GM10847 (cell line): ENCODE results near the gene KCNIP1.

Source experiments
- POLR2A ChIP-seq: IDR thresholded peaks from 2 replicates; pipeline ENCODE4 v1.6.1; 2011; ENCODE audit not compliant: insufficient read length; ENCODE audit errors: extremely low read depth

The KCNIP1 gene

DNA sequence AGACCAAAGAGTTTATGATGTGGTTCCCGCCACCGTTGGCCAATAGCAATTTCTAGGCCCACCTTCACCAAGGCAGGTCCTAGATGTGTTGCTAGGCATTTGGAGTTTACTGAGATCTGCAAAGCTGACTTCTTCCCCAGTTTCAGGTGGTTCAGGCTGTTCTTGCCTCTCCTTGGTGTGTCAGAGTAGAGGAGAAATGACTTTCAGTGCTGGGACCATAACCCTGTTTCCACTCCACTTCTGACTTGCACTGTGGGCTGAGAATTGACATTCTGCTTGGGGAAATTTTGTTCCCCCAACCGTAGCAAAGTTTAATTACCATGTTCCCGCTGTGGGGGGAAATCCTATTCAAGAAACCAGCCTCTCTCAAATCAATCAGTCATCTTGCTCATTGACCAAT lies 151.7 kb downstream of the KCNIP1 start:
- no peak for TF ChIP-seq POLR2A

DNA sequence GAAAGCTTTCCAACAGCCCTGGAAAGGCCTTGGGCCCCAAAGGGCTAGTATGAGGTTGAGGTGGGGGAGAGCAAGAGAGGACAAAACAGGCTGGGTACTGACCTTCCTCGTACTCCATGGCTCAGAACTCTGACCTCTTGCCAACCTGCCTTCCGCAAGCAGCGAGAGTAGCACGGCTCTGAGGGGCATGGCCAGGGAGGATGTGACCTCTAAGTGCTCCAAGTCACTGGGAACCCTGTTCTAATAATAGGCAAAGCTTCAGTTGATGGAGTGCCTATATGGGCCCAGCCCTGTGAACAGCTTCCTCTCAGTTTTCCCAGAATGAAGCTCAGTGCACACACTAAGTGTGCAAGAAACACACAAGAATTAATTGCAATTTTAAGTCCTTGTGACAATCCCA lies 152.1 kb downstream of the KCNIP1 start:
- no peak for TF ChIP-seq POLR2A

DNA sequence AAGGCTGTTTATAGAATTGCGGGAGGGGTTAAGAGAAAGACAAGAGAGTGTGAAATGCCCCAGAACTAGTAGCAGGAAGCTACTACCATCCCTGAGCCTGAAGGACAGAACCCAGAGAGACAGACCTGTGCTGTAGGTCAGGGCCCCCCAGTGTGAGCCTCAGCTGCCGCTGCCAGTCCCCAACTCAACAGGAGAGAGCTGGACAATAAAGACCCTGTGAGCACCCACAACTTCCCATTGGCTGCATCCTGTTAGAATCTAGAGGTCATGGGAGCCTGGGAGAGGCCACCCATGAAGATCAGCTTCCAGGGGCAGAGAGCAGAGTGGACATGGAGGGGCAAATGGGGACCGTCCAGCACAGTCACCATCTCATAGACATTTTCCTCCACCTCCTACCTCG lies 152.5 kb downstream of the KCNIP1 start:
- TF ChIP-seq POLR2A = no peak

DNA sequence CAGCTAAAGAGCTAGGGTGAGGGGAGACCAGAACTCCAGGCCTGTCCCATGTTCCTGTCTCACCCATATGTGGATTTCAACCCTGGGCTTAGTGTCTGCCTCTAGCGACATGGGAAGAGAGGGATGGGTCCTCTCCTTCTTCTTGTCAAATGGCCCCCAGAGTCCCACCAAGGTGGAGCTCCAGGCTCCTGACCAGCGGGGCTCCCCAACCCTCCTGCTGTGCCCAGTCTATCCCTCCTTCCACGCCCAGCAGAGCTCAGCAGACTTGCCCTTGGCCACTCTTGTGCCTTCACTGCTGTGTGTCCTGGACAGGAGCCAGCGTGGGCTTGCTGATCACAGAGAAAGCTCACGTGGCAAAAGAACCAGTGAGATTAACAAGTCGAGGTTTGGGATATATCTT lies 156.7 kb downstream of the KCNIP1 start:
- no peak for TF ChIP-seq POLR2A

DNA sequence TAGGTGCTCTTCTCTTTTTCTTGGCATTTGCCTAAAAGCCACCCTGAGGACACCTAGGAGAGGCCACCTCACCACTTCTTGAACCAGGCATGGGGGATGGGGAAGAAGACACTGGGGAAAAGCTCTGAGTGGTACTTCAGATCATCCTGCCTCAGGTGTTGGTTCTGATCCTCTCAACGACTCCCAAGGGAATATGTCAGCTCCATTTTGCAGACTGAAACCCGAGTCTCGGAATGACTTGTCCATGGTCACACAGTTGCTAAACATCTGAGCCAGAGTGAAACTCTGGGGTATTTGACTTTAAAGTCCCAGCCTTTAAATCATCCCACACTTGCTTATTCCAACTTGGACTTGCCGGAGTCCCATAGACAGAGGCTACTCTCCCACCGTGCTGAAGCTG lies 159.1 kb downstream of the KCNIP1 start:
- no peak for TF ChIP-seq POLR2A

DNA sequence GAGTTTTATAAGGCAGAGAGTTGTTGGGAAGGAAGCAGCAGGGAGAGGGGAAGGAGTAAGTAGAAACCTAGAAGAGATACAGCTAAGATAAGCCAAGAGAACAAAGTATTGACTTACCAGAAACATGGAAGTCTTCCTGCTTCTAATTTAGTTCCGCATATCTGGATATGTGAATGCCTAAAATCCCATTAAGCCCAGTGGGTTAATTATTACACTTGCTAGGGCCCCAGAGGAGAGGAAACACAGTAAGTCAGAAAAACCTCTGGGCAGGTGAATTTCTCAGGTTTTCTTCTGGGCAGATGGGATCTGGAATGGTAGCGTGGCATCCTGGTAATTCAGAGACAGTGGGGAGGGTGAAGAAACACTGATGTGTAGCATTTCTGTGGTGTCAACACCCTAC lies 175.0 kb downstream of the KCNIP1 start:
- no peak for TF ChIP-seq POLR2A

DNA sequence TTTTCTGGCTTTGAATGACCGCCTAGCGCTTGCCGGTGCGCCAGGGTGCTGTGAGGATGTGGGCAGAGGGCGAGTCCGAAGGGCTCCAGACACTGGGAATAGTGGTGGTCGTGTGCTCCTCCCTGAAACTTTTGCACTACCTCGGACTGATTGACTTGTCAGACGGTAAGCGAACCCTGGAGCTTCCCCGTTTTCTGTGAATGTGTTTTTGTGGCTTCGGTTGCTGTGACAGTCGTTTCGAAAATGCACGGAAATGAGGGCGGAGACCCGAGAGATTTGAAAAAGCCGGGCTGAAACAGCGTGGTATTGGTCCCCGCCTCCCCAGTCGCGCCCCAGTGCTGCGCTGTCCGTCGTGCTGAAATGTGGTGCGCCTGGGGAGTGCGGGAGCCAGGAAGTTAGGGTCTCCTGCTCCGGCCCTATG lies 177.2 kb downstream of the KCNIP1 start:
- no peak for TF ChIP-seq POLR2A

DNA sequence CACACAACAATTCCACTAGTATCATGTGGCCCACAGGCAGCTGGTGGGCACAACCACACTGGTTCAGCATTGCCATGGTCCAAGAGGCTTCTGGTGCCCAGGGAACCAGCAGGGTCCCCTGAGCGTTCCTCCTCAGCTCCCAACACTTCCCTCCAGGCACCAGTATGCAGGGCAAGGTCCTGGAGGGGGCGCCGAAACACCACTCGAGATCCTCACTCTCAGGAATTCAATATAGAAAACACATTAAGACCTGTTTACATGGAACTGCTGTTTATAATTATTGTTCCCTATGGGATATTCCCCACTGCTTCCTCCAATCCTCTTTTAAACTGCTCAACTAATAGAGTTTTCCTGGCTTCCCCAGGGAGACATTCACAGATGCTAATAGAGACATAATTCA lies 187.8 kb downstream of the KCNIP1 start:
- no peak for TF ChIP-seq POLR2A

DNA sequence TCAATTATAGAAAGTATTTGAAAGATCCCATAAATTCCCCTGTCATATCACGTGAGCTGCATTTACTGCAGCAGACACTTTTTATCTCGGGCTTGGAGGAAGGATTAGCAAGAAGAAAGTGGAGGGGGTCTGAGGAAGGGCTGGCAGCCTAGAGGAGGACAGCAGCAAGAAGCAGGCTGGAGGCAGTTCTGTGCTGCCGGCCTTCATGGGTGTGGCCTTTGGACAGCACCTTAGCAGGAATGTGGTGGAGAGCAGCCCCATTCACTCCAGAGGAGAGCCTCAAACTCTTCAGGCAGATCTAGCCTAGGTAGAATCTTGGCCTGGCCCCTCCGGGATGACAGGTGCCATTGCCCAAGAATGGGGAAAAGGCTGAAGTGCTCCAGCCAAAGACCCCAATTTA lies 189.9 kb downstream of the KCNIP1 start:
- no peak for TF ChIP-seq POLR2A

DNA sequence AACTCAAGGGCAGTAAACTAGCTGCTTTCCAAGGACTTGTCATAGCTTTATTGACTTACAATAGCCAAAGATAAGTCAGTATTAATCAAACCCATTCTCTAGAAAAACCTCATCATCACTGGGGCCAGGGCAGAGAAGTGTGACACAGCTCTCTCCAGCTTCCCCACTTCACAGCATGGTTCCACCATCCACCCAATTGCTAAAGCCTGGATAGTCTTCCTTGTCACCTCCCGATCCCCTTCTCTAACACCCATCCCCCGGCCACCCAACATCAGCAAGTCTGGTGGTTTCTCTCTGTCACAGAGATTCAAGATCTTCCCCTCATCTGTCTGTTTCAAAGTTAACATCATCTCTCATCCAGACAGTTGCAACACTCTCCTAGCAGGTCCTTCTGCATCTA lies 191.1 kb downstream of the KCNIP1 start:
- TF ChIP-seq POLR2A = no peak

DNA sequence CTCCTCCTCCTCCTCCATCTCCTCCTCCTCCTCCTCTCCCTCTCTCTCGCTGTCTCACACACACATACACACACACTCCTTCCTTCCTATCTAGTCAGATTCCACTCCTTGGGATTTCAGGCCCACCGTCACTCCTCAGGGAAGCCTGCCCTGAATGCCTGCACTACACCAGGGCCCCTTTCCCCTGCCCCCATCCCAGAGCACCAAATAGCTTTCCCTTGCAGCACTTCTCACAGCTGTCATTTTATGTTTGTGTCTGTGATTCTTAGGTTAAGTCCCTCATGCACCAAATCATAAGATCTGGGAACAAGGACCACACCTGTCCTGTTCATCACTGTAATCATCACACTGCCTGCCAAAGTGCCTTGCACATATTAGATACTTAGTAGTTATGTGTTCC lies 193.2 kb downstream of the KCNIP1 start:
- no peak for TF ChIP-seq POLR2A

DNA sequence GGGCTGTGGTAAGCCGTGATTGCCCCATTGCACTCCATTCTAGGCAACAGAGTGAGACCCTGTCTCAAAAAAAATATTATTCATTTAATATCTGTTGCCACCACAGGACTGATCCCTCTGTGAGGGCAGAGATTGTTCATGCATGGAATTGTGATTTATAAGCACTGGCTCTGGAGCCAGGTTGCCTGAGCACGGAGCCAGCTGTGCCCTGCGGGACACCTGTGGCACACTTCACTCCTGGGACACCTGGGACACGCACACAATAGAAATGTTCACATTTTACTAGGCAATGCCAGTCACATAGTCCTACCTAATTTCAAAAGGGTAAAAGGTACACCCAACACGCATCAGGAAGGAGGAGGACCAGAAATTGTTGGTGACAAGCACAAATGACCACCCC lies 196.7 kb downstream of the KCNIP1 start:
- TF ChIP-seq POLR2A = no peak

DNA sequence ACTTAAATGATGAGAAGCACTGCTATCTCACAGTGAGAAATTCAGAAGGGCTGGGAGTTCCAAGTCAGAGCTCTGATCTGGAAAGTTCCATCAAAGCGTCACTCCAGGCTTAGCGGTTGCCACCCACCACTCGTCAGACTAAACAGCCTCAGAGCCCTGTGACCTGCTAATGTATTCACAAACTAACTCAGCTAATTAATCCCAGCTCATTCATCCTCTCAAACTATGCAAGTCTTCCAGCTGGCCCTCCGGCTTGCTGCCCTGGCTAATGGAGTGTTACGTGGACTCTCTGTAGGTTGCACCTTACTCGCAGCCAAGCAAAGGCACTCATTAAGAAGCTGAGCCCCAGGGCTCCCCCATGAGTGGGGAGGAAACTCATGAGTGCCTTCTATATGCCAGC lies 197.5 kb downstream of the KCNIP1 start:
- no peak for TF ChIP-seq POLR2A

DNA sequence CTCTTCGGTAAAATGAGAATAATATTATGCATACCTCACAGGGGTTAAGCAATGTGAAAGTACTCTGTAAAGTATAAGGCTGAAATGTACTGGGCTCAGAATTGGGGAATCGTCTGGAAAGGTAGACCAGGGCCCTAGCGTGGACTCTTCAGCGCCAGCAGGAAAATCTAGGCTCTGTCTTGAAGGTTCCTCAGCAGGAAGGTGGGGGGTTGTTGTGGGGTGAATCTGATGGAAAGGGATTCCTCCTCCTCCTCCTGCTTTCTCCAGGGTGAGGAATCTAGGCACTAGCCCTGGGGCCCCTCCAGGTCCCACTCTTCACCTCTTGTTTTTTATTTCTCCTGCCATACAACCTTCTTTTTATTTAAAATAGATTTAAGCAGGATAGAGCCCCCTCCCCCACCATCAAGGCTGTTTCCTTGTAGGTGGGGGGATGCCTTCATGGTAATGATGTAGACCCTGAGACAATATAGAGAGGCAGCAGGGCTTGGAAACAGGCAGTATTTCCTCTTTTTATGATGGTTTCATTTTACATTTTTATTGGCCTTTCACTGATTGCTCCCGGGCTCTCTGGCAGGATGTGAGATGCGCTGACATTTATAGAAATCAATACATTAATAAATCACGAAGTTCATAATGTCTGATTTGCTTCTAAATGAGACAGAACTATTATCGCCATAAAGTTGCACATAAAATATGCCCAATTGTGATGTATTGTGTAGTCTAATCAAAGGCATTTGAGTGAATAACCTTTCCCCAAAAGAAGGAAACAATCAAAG lies 200.8 kb downstream of the KCNIP1 start:
- no peak for TF ChIP-seq POLR2A

DNA sequence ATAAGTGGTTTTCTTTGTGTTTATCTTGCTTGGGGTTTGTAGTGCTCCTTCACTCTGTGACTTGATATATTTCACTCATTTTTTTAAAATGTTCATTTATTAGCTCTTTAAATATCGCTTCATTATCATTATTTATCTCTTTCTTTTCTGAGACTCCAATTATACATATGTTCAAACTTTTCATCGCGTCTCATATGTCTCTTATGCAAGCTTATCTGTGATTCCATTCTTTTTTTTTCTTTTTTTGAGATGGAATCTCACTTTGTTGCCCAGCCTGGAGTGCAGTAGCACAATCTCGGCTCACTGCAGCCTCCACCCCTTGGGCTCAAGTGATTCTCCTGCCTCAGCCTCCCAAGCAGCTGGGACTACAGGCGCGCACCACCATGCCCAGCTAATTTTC lies 205.8 kb downstream of the KCNIP1 start:
- no peak for TF ChIP-seq POLR2A

DNA sequence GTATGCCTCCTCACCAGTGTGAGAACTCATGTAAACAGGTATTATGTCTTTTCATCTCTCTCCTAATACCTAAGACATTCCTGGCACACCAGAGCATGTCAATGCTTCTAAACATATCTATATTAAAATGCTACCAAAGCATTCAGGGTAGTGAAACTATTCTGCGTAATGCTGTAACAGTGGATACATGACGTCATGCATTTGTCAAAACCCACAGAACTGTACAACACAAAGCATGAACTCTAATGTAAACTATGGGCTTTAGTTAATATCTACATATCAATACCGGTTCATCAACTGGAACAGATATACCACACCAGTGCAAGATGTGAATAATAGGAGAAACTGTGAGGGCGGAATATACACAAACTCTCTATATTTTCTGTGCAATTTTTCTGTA lies 207.5 kb downstream of the KCNIP1 start:
- no peak for TF ChIP-seq POLR2A

DNA sequence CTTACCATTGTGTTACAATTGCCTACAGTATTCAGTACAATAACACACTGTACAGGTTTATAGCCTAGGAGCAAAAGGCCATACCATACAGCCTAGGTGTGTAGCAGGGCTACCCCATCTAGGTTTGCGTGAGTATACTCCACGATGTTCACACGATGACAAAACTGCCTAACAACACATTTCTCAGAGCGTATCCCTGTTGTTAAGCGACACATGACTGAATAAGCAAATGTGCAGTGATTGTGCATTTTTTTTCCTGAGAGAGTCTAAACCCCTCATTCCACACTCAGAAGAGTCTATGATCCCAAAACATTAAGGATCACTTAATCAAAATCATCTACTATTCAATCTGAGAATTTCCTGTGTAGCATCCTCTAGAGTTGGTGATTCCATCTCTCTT lies 211.3 kb downstream of the KCNIP1 start:
- no peak for TF ChIP-seq POLR2A

DNA sequence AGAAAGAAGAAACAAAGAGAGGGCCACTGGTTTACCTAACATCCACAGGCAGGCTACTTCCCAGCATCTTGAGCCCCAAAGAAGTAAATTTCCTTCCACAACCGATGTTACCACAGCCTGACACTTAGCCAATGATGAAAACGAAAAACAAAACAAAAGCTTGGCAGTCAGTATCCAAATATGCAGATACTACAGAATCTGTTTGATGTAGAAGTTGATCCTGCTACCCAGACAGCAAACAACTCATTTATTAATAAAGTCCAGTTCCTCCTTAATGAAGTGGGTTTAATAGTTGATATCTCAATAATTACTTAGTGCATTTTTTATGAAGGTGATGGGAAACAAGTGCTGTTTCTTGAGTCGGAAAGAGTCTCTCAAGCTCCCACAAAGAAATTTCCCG lies 212.6 kb downstream of the KCNIP1 start:
- no peak for TF ChIP-seq POLR2A

DNA sequence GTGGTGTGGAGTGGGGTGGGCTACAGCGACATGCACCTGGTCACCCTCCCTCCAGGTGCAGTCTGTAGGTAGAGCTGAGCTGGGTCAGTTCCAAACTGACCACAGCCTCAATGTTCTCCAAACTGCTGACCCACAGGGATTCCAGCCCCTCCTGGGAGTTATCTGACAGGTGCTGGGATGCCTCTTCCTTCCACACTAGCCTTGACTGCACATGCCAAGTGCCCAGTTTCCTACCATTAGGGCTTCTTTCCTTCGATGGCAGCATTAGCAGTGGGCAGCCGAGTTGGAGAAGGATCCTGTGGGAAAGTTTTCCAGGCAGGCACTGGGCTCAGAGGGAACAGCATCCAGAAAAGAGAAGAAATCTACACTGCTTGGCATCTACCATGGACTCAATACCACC lies 215.7 kb downstream of the KCNIP1 start:
- TF ChIP-seq POLR2A = no peak
